EH (cell line): ENCODE results near the gene NT5DC4.

Source experiments
- DNase-seq: peaks from one replicate; pipeline ENCODE4 v3.0.0-alpha.2; 2015; ENCODE audit warnings: low read depth

NT5DC4 gene

DNA sequence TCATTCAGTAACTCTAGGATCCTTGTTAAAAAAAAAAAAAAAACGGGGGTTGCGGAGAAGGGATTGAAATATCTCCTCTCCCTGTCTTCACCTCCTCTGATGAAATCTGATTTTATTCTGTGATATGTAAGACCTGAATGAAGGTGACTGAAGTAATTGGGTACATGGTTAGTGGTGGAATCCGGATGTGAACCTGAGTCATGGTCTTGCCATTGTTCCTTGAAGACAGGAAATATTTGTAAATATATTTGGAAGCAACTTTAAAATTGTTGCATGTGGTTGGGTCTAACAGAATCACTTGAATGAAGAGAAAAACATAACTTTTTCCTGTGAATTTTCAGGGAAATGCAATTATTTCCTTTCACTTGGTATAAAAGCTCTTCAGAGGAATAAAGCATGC, 66.5 kb downstream of the NT5DC4 start:
- no peak for DNase-seq

GRCh38 chr2:112787729-112788393, 67.0 kb downstream of the NT5DC4 start:
- no peak for DNase-seq

GRCh38 chr2:112788653-112789052, 67.8 kb downstream of the NT5DC4 start:
- DNase-seq, result no peak
